Astrocyte of the spinal cord (primary cell): ENCODE results near the gene COL26A1.

Experiments
- DNase-seq: peaks from one replicate; pipeline ENCODE4 v3.0.0; 2011; ENCODE audit warnings: low read depth, low spot score
- H3K4me3 ChIP-seq: 2 replicates; pipeline ENCODE4 v1.5.1; 2011; ENCODE audit warnings: low read depth, mild to moderate bottlenecking, low read length, moderate library complexity
- in situ Hi-C: cut with HindIII; loops from 2 replicates; pipeline ENCODE4 v1.10.0; 2017; ENCODE audit warnings: low sequenced_read_pairs
- TF ChIP-seq, protein P1 (sequence below): IDR thresholded peaks from 2 replicates; pipeline ENCODE4 v1.5.1; 2012; ENCODE audit warnings: low read depth, mild to moderate bottlenecking, low read length, inconsistent platforms

Gene COL26A1

DNA sequence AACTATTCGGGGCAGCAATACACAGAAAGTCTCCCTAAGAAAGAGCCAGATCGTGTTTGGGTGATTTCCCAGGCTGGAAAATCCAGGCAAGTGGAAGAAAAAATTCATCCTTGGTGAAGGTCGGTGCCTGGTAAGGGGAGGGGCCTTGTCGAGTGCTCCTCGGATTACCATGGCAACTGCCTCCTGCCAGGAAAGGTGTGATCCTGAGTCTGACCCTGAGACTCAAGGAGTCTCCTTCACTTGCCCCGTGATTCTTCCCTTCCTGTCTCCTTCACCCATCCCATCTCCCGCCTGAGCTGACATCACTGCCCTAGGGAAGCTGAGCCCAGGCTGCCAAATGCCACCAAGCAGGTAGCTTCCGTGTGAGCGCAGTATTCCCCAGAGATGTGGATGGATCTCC lies 154.2 kb downstream of the COL26A1 start:
- H3K4me3 ChIP-seq, result no peak overlapping the region
- in situ Hi-C loops, result no loop called here
- TF ChIP-seq, protein P1, sequence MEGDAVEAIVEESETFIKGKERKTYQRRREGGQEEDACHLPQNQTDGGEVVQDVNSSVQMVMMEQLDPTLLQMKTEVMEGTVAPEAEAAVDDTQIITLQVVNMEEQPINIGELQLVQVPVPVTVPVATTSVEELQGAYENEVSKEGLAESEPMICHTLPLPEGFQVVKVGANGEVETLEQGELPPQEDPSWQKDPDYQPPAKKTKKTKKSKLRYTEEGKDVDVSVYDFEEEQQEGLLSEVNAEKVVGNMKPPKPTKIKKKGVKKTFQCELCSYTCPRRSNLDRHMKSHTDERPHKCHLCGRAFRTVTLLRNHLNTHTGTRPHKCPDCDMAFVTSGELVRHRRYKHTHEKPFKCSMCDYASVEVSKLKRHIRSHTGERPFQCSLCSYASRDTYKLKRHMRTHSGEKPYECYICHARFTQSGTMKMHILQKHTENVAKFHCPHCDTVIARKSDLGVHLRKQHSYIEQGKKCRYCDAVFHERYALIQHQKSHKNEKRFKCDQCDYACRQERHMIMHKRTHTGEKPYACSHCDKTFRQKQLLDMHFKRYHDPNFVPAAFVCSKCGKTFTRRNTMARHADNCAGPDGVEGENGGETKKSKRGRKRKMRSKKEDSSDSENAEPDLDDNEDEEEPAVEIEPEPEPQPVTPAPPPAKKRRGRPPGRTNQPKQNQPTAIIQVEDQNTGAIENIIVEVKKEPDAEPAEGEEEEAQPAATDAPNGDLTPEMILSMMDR, result no peak
- DNase-seq, result no peak

DNA sequence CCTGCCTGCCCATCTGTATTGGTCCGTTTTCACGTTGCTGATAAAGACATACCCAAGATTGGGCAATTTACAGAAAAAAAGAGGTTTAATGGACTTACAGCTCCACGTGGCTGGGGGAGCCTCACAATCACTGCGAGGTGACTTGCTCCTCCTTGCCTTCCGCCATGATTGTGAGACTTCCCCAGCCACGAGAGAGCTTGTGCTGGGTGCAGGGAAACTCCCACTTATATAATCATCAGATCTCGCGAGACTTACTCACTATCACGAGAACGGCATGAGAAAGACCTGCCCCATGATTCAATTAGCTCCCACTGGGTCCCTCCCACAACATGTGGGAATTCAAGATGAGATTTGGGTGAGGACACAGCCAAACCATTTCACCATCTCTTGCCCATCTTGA lies 154.6 kb downstream of the COL26A1 start:
- DNase-seq, result no peak
- in situ Hi-C loops, result no loop called here
- no peak overlapping the region for H3K4me3 ChIP-seq
- TF ChIP-seq, protein P1, result no peak

DNA sequence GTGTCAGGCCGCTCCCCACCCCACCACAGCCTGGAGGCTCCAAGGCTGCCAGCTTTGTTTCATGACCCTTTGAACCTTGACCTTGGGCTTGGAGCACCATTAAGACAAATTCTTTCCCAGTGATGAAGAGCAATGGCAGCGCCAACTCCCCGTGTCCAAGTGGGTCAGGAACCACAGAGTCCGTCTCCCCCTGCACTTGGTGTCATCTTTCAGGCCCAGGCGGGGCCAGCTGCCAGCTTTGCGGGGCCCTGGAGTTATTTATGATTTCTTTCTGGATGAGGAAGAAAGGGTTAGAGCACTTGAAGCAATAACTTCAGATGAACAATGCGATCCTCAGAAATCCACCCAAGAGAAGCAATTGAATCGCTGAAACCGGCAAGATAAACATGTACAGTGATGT lies 155.7 kb downstream of the COL26A1 start:
- TF ChIP-seq, protein P1, result no peak
- DNase-seq, result peak; percentile 19
- in situ Hi-C loops, result no loop called here
- no peak overlapping the region for H3K4me3 ChIP-seq

DNA sequence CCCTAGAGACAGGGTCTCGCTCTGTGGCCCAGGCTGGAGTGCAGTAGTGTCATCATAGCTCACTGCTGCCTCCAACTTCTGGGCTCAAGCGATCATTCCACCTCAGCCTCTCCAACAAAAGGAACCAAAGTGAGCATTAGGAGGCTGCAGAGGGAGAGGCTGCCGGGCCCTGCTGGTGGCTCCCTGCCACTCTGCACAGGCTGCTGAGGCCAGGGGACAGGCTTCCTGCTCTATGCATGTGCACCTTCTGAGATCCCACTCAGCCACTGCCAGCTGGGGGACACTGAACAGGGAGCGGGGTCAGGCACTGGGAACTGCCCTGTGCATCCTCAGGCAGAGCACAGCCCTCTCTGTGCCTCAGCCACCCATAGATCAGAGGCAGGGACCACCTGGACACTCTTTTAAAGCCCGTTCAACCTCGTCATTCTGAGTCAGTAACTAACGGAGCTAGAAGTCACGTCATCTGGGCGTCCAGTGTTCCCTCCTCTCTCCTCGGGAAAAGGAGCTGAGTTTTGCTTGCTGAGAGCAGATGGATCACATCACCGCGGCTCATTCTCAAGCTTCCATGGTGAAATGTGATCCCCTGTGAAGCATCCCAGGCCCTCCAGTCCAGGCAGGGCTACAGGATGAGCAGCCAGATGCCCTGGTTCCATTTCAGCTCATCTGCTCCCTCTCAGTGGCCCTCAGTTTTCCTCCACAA lies 156.8 kb downstream of the COL26A1 start:
- H3K4me3 ChIP-seq, result no peak overlapping the region
- TF ChIP-seq, protein P1, result no peak
- in situ Hi-C loops, result no loop called here
- peak; percentile 27 for DNase-seq

GRCh38 chr7:101521430-101521925 lies 158.8 kb downstream of the COL26A1 start:
- TF ChIP-seq, protein P1, result no peak

DNA sequence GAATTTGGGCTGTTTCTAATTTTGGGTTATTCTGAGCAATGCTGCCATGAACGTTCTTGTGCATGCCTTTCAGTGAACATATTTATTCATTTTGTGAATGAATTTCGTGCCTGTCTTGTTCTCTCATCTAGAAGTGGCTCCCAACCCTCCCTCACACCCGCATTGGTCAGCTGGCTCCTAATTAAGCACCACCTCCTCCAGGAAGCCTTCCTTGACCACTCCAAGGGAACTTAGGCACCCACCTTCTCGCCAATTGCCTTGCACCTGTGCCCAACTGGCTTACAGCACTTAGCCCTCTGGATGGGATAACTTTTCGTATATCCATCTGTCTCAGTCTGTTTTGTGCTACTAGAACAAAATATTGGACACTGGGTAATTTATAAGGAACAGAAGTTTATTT lies 159.3 kb downstream of the COL26A1 start:
- no peak overlapping the region for H3K4me3 ChIP-seq
- TF ChIP-seq, protein P1, result no peak
- in situ Hi-C loops, result no loop called here
- no peak for DNase-seq

More at GRCh38 chr7:101521430-101521925, 158.8 kb downstream of the COL26A1 start:
- in situ Hi-C loops, result no loop called here
- no peak overlapping the region for H3K4me3 ChIP-seq
- no peak for DNase-seq
